HepG2 (cell line): Measurements from ENCODE around the gene ZNF764. TPM values are rescaled to one million over a fixed set of nuclear protein-coding genes. Genes with fewer than 3 reads are reported as not detected.

Source experiments
- BHLHE40 ChIP-seq: IDR thresholded peaks from 2 replicates; pipeline ENCODE4 v1.6.1; 2011; ENCODE audit warnings: low read length, improper control_type of control experiment
- DMAP1 ChIP-seq: IDR thresholded peaks from 2 replicates; pipeline ENCODE4 v1.6.1; 2016
- ELF4 ChIP-seq: sonication (generic); formaldehyde crosslinking; IDR thresholded peaks from 2 replicates; pipeline ENCODE4 v1.5.0; 2020; ENCODE audit warnings: missing genetic modification reagents, mild to moderate bottlenecking, moderate library complexity, borderline replicate concordance
- HIC2 ChIP-seq: sonication (generic); formaldehyde crosslinking; IDR thresholded peaks from 2 replicates; pipeline ENCODE4 v1.9.0; 2022; ENCODE audit warnings: low read depth, missing genetic modification reagents
- JUN ChIP-seq: sonication (generic); formaldehyde crosslinking; IDR thresholded peaks from 2 replicates; pipeline ENCODE4 v1.4.0; 2020; ENCODE audit warnings: mild to moderate bottlenecking, missing genetic modification reagents
- NFE2L2 ChIP-seq: fragments of 150-350 bp; IDR thresholded peaks from 2 replicates; pipeline ENCODE4 v1.6.1; 2014; ENCODE audit warnings: low read length
- PHF8 ChIP-seq: sonication (generic); formaldehyde crosslinking; IDR thresholded peaks from 2 replicates; pipeline ENCODE4 v1.5.0; 2020; ENCODE audit warnings: missing genetic modification reagents
- RFX3 ChIP-seq: IDR thresholded peaks from 2 replicates; pipeline ENCODE4 v1.6.1; 2016; ENCODE audit warnings: missing biosample characterization, missing genetic modification reagents
- ZNF280B ChIP-seq: sonication (generic); formaldehyde crosslinking; IDR thresholded peaks from 2 replicates; pipeline ENCODE4 v1.5.0; 2020; ENCODE audit warnings: missing genetic modification reagents, mild to moderate bottlenecking, borderline replicate concordance
- ZNF326 ChIP-seq: sonication (generic); formaldehyde crosslinking; IDR thresholded peaks from 2 replicates; pipeline ENCODE4 v1.4.0; 2020; ENCODE audit warnings: missing genetic modification reagents, borderline replicate concordance
- ZNF407 ChIP-seq: sonication (generic); formaldehyde crosslinking; IDR thresholded peaks from one replicate; pipeline ENCODE4 v1.5.1; 2020; ENCODE audit warnings: mild to moderate bottlenecking, missing genetic modification reagents; ENCODE audit errors: not compliant biosample characterization
- ZNF468 ChIP-seq: sonication (generic); formaldehyde crosslinking; IDR thresholded peaks from 2 replicates; pipeline ENCODE4 v1.8.0; 2022; ENCODE audit warnings: mild to moderate bottlenecking, moderate library complexity, missing genetic modification reagents
- ZNF607 ChIP-seq: sonication (generic); formaldehyde crosslinking; IDR thresholded peaks from 2 replicates; pipeline ENCODE4 v1.5.1; 2020; ENCODE audit warnings: missing genetic modification reagents, mild to moderate bottlenecking, borderline replicate concordance
- ZNF652 ChIP-seq: IDR thresholded peaks from 2 replicates; pipeline ENCODE4 v1.6.1; 2016; ENCODE audit warnings: low read depth, borderline replicate concordance
- ZNF781 ChIP-seq: sonication (generic); formaldehyde crosslinking; IDR thresholded peaks from 2 replicates; pipeline ENCODE4 v1.5.1; 2020; ENCODE audit warnings: borderline replicate concordance, mild to moderate bottlenecking, missing genetic modification reagents; ENCODE audit errors: not compliant biosample characterization
- ZSCAN29 ChIP-seq: sonication (generic); formaldehyde crosslinking; conservative IDR thresholded peaks from 2 replicates; pipeline ENCODE4 v1.4.0; 2020; ENCODE audit warnings: mild to moderate bottlenecking, missing genetic modification reagents
- polyA plus RNA-seq, 8 experiments: library from polyadenylated mRNA; depleted of rRNA in 3 of 8; stranded (reverse) in 7 of 8; unstranded in 1 of 8; fragments of >200 nt; fragmentation: Illumina TruSeq in 4 of 8; extraction: Trizol in 4 of 8; gene quantifications; 2 replicates each; pipeline versions ENCODE4 v1.2.1 to v1.2.3, GENCODE V29; 2011 to 2016; ENCODE audit warnings: low read depth in 4 of 8, missing spikeins in 1 of 8, mixed read lengths in 1 of 8; ENCODE audit not compliant: insufficient read depth in 1 of 8
- total RNA-seq, 5 experiments: library from RNA; depleted of rRNA; stranded (reverse); fragments of >200 nt; fragmentation: Illumina TruSeq; extraction: Trizol; gene quantifications; 2 replicates each; pipeline ENCODE4 v1.2.3, GENCODE V29; 2016; ENCODE audit warnings: low read depth in 1 of 5

ZNF764 gene
- total and polyA plus RNA-seq, 2 of the 13 experiments (the other 11 are each of a cell fraction or from before 2014, with no cell fraction given): 4.1 to 9.1 TPM

- TF ChIP-seq RFX3 (CRISPR knock-in tag): peak; percentile 94
- TF ChIP-seq HIC2: peak; percentile 42; the same call in 1 of the 2 replicates
- TF ChIP-seq BHLHE40: 0 out of 2 replicates have a peak, but pooled peaks have one; percentile 7
- TF ChIP-seq ZNF280B (CRISPR knock-in tag): no peak
- peak; percentile 66; the same call in 1 of the 2 replicates for TF ChIP-seq PHF8 (CRISPR knock-in tag)
- TF ChIP-seq ZNF468 (CRISPR knock-in tag): no peak
- peak; percentile 84 for TF ChIP-seq DMAP1
- peak; percentile 93 for TF ChIP-seq ZNF652 (CRISPR knock-in tag)
- TF ChIP-seq ZNF326 (CRISPR knock-in tag): no peak; the same call in 1 of the 2 replicates
- no peak for TF ChIP-seq NFE2L2
- peak; percentile 83; the same call in 1 of the 2 replicates for TF ChIP-seq ZNF607 (CRISPR knock-in tag)
- TF ChIP-seq ZNF407: peak; percentile 83
- TF ChIP-seq ELF4 (CRISPR knock-in tag): no peak
- no peak for TF ChIP-seq JUN (CRISPR knock-in tag)
- TF ChIP-seq ZSCAN29 (CRISPR knock-in tag): no peak
- TF ChIP-seq ZNF781 (CRISPR knock-in tag): no peak
These were observed 31.1 kb downstream of the ZNF764 start (continued) for GRCh38 chr16:30526823-30527634.
